ENCODE data around the gene GTSE1.

Gene GTSE1

DNA sequence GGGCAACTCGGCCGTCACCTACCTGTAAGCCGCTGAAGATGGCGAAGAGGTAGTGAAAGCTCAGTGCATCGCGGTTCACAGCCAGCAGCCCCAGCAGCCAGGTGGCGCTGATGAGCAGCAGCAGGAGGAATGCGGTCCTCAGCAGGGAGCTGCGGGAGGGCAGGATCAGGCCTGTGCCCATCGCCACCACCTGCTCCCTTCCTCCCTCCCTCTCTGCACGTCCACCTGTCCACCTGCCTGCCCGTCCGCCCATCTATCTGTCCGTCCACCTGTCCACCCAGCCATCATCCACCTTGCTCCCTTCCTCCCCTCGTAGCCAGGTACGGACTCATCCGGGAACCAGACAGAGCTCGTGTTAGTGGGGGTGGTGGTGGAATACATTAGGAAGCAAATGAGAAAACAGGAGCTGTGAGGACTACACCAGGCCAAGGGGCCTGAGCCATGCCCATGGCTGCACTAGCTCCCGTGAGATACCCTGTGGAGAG, 71.1 kb downstream of the GTSE1 start:
- in situ Hi-C loops (cut with MboI; ENCODE audit: low pct_unique_long_range_greater_than_20kb, low sequenced_read_pairs, unreplicated experiment), result loop anchor here (5.0 kb wide), 1 partner anchor 165 kb away; no protein-coding TSS in a partner anchor
- TF ChIP-seq, protein P1, sequence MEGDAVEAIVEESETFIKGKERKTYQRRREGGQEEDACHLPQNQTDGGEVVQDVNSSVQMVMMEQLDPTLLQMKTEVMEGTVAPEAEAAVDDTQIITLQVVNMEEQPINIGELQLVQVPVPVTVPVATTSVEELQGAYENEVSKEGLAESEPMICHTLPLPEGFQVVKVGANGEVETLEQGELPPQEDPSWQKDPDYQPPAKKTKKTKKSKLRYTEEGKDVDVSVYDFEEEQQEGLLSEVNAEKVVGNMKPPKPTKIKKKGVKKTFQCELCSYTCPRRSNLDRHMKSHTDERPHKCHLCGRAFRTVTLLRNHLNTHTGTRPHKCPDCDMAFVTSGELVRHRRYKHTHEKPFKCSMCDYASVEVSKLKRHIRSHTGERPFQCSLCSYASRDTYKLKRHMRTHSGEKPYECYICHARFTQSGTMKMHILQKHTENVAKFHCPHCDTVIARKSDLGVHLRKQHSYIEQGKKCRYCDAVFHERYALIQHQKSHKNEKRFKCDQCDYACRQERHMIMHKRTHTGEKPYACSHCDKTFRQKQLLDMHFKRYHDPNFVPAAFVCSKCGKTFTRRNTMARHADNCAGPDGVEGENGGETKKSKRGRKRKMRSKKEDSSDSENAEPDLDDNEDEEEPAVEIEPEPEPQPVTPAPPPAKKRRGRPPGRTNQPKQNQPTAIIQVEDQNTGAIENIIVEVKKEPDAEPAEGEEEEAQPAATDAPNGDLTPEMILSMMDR (IDR thresholded peaks at IDR 0.05; ENCODE audit: extremely low read depth, insufficient read depth, missing control alignments), result peak; percentile 99
- DNase-seq (ENCODE audit: low spot score), result peak; percentile 92

GRCh38 chr22:46368422-46368821, 71.8 kb downstream of the GTSE1 start:
- in situ Hi-C loops (cut with MboI; ENCODE audit: low pct_unique_long_range_greater_than_20kb, low sequenced_read_pairs, unreplicated experiment), result loop anchor here (5.0 kb wide), 1 partner anchor 164 kb away; no protein-coding TSS in a partner anchor
- TF ChIP-seq, protein P1 (IDR thresholded peaks at IDR 0.05; ENCODE audit: extremely low read depth, insufficient read depth, missing control alignments), result no peak
- no peak for DNase-seq (ENCODE audit: low spot score)

- in situ Hi-C loops (cut with MboI; ENCODE audit: low pct_unique_long_range_greater_than_20kb, low sequenced_read_pairs, unreplicated experiment), result loop anchor here (5.0 kb wide), 1 partner anchor 163 kb away; no protein-coding TSS in a partner anchor
- DNase-seq (ENCODE audit: low spot score), result no peak
- TF ChIP-seq, protein P1 (IDR thresholded peaks at IDR 0.05; ENCODE audit: extremely low read depth, insufficient read depth, missing control alignments), result no peak
Measured at GRCh38 chr22:46368871-46369715, 72.4 kb downstream of the GTSE1 start.

GRCh38 chr22:46369716-46370583, 73.3 kb downstream of the GTSE1 start:
- DNase-seq (ENCODE audit: low spot score), result no peak
- in situ Hi-C loops (cut with MboI; ENCODE audit: low pct_unique_long_range_greater_than_20kb, low sequenced_read_pairs, unreplicated experiment), result loop anchor here (5.0 kb wide), 1 partner anchor 162 kb away; no protein-coding TSS in a partner anchor
- TF ChIP-seq, protein P1 (IDR thresholded peaks at IDR 0.05; ENCODE audit: extremely low read depth, insufficient read depth, missing control alignments), result no peak

GRCh38 chr22:46370584-46371291, 74.1 kb downstream of the GTSE1 start:
- in situ Hi-C loops (cut with MboI; ENCODE audit: low pct_unique_long_range_greater_than_20kb, low sequenced_read_pairs, unreplicated experiment), result no loop called here
- DNase-seq (ENCODE audit: low spot score), result no peak
- TF ChIP-seq, protein P1 (IDR thresholded peaks at IDR 0.05; ENCODE audit: extremely low read depth, insufficient read depth, missing control alignments), result no peak

Measured in GM13977 (cell line).